Lower leg skin (tissue), 4 donors: ENCODE measurements around the gene SVIL. TPM values are rescaled to one million over a fixed set of nuclear protein-coding genes. Genes with fewer than 3 reads are reported as not detected.
"Not testable (repeated sequence)": the region's sequence is repeated elsewhere in the genome, so short reads cannot be mapped to it uniquely, and the experiment has no call there.

Source experiments
- DNase-seq, 2 donors: peaks; one replicate each; pipeline ENCODE4 v3.0.0-alpha.2; 2019; ENCODE audit warnings: low spot score in 2 of 2
- H3K4me3 ChIP-seq: fragments of 200-600 bp; sonication (generic); 2 replicates; pipeline ENCODE4 v1.5.1; 2017; ENCODE audit warnings: mild to moderate bottlenecking, low read depth; ENCODE audit not compliant: poor library complexity, severe bottlenecking
- CTCF ChIP-seq, 3 donors: fragments of 450-650 bp; IDR thresholded peaks; one replicate each; pipeline ENCODE4 v1.5.1; 2016; ENCODE audit warnings: antibody characterized with exemption in 3 of 3, mild to moderate bottlenecking in 3 of 3, moderate library complexity in 2 of 3
- POLR2A ChIP-seq, 2 donors: fragments of 450-650 bp; IDR thresholded peaks; one replicate each; pipeline ENCODE4 v1.6.1; 2016 to 2017; ENCODE audit warnings: antibody characterized with exemption in 2 of 2, mild to moderate bottlenecking in 1 of 2, moderate library complexity in 1 of 2
- WGBS, 2 donors: methylation state at CpG; one replicate each; pipeline ENCODE4 v1.1.5; 2018; 5-methylcytosine and 5-hydroxymethylcytosine counted together
- intact Hi-C: fragments of 100-400 bp; cut with DNase I; formaldehyde crosslinking; loops from one replicate; pipeline ENCODE4 v1.15.0; 2023; ENCODE audit warnings: low total_unique reads
- total RNA-seq, 4 donors: library from RNA; depleted of rRNA; stranded (reverse); fragments of >200 nt; gene quantifications; one replicate each; pipeline ENCODE4 v1.1.0, GENCODE V29; 2016

SVIL gene
- total RNA-seq, 4 donors from 2014 or later: 49.0 to 91.0 (median 74.4) TPM

GRCh38 chr10:29514306-29514705 is 120.5 kb downstream of the SVIL start:
- WGBS, 2 donors: 92 to 95% methylated on average over 9 of the region's 9 CpGs
- H3K4me3 ChIP-seq: no peak overlapping the region
- intact Hi-C loops: no loop called here
- no peak for DNase-seq
- TF ChIP-seq POLR2A (IDR thresholded peaks at IDR 0.05) (no peak), CTCF (IDR thresholded peaks at IDR 0.05) (no peak)

- WGBS, 2 donors: 91 to 92% methylated on average over 10 of the region's 10 CpGs
- no peak overlapping the region for H3K4me3 ChIP-seq
- intact Hi-C loops: no loop called here
- no peak for TF ChIP-seq CTCF (IDR thresholded peaks at IDR 0.05)
- no peak for TF ChIP-seq POLR2A (IDR thresholded peaks at IDR 0.05)
- DNase-seq: no peak
Measured at GRCh38 chr10:29512425-29512974, 122.3 kb downstream of the SVIL start.

GRCh38 chr10:29511806-29512205 is 123.0 kb downstream of the SVIL start:
- intact Hi-C loops, DNase-seq, H3K4me3 ChIP-seq: not testable (repeated sequence)
- WGBS, 2 donors: 90 to 96% methylated on average over 5 of the region's 5 CpGs

- DNase-seq, intact Hi-C loops, H3K4me3 ChIP-seq: not testable (repeated sequence)
- WGBS, 2 donors: 94 to 95% methylated on average over 12 of the region's 24 CpGs
Measured at GRCh38 chr10:29510483-29511157, 124.2 kb downstream of the SVIL start.

- 90 to 91% methylated on average over 13 of the region's 13 CpGs for WGBS, 2 donors
- no peak for TF ChIP-seq POLR2A (IDR thresholded peaks at IDR 0.05)
- no peak for TF ChIP-seq CTCF (IDR thresholded peaks at IDR 0.05)
- no peak for DNase-seq
- intact Hi-C loops: no loop called here
- no peak overlapping the region for H3K4me3 ChIP-seq
Measured at GRCh38 chr10:29508554-29509244, 126.1 kb downstream of the SVIL start.

GRCh38 chr10:29507750-29508149 is 127.0 kb downstream of the SVIL start:
- WGBS, 2 donors: 90 to 95% methylated on average over 4 of the region's 4 CpGs
- intact Hi-C loops, DNase-seq, H3K4me3 ChIP-seq: not testable (repeated sequence)

GRCh38 chr10:29506324-29506921 is 128.3 kb downstream of the SVIL start:
- intact Hi-C loops, DNase-seq, H3K4me3 ChIP-seq: not testable (repeated sequence)
- 88 to 96% methylated on average over 6 to 11 of the region's 11 CpGs for WGBS, 2 donors
